SK-N-SH (cell line): ENCODE data around the gene AKR1A1. TPM values are rescaled to one million over a fixed set of nuclear protein-coding genes. Genes with fewer than 3 reads are reported as not detected.

Experiments used
- CTCF ChIA-PET: fragments of 300-600, 350-600 bp; formaldehyde crosslinking; extraction: SDS; loops from one replicate; lab custom pipeline; 2021; lab: Yijun Ruan, JAX
- POLR2A ChIA-PET: fragments of 350-600 bp; sonication (Branson Sonifier 250); formaldehyde crosslinking; extraction: SDS; loops from one replicate; lab custom pipeline; 2020; ENCODE audit warnings: antibody characterized with exemption, inconsistent platforms; lab: Yijun Ruan, JAX
- DNase-seq: peaks from one replicate; pipeline ENCODE4 v3.0.0; 2012
- H2AFZ ChIP-seq: fragments of 200-600 bp; sonication (generic); 2 replicates; pipeline ENCODE4 v1.8.1; 2016; ENCODE audit warnings: antibody characterized with exemption, mild to moderate bottlenecking, low read depth
- H3F3A ChIP-seq: fragments of 200-600 bp; sonication (generic); replicated peaks from 2 replicates; pipeline ENCODE3; 2016; ENCODE audit warnings: antibody characterized with exemption, mild to moderate bottlenecking; ENCODE audit not compliant: insufficient read depth
- H3K27ac ChIP-seq, 2 experiments: fragments of 200-500 bp in 1 of 2; fragments of 200-600 bp in 1 of 2; sonication (Bioruptor generic) in 1 of 2; sonication (generic), shearing (Covaris generic) in 1 of 2; 2 replicates each; pipeline versions ENCODE4 v1.5.1 to v1.6.1; 2014 to 2016; ENCODE audit warnings: low read depth in 2 of 2, inconsistent platforms in 1 of 2, low read length in 1 of 2, mild to moderate bottlenecking in 1 of 2, mixed read lengths in 1 of 2
- H3K27me3 ChIP-seq: fragments of 200-600 bp; sonication (generic), shearing (Covaris generic); 2 replicates; pipeline ENCODE4 v1.6.1; 2016; ENCODE audit warnings: mixed run types; ENCODE audit not compliant: insufficient read depth
- H3K36me3 ChIP-seq, 2 experiments: fragments of 200-500 bp in 1 of 2; fragments of 200-600 bp in 1 of 2; sonication (Bioruptor generic) in 1 of 2; sonication (generic) in 1 of 2; replicated peaks in 1 of 2; 2 replicates each; pipeline versions ENCODE3 to v1.5.1; 2014 to 2016; ENCODE audit warnings: low read length in 1 of 2, mild to moderate bottlenecking in 1 of 2; ENCODE audit not compliant: insufficient read depth in 2 of 2, control insufficient read depth in 1 of 2
- H3K4me1 ChIP-seq, 2 experiments: fragments of 200-500 bp in 1 of 2; fragments of 200-600 bp in 1 of 2; sonication (Bioruptor generic) in 1 of 2; sonication (generic), shearing (Covaris generic) in 1 of 2; 2 replicates each; pipeline versions ENCODE4 v1.5.1 to v1.6.1; 2014 to 2016; ENCODE audit warnings: low read depth in 1 of 2, low read length in 1 of 2, mixed run types in 1 of 2; ENCODE audit not compliant: insufficient read depth in 2 of 2, control insufficient read depth in 1 of 2
- H3K4me2 ChIP-seq: fragments of 200-600 bp; sonication (generic), shearing (Covaris generic); 2 replicates; pipeline ENCODE4 v1.6.1; 2017; ENCODE audit warnings: mixed run types
- H3K4me3 ChIP-seq, 2 experiments: fragments of 200-500 bp in 1 of 2; fragments of 200-600 bp in 1 of 2; sonication (Bioruptor generic) in 1 of 2; sonication (generic), shearing (Covaris generic) in 1 of 2; 2 replicates each; pipeline versions ENCODE4 v1.5.1 to v1.8.1; 2014 to 2016; ENCODE audit warnings: low read depth in 2 of 2, inconsistent platforms in 1 of 2, low read length in 1 of 2, mild to moderate bottlenecking in 1 of 2, mixed read lengths in 1 of 2, moderate library complexity in 1 of 2
- H3K79me2 ChIP-seq: fragments of 200-600 bp; sonication (generic); 2 replicates; pipeline ENCODE4 v1.8.1; 2017; ENCODE audit warnings: mild to moderate bottlenecking; ENCODE audit not compliant: insufficient read depth
- H3K9ac ChIP-seq: fragments of 200-600 bp; sonication (generic); 2 replicates; pipeline ENCODE4 v1.6.1; 2017; ENCODE audit warnings: mixed run types
- H3K9me2 ChIP-seq: fragments of 200-600 bp; sonication (generic); 2 replicates; pipeline ENCODE4 v1.6.1; 2017; ENCODE audit warnings: mixed run types
- H3K9me3 ChIP-seq: fragments of 200-600 bp; sonication (generic); 2 replicates; pipeline ENCODE4 v1.6.1; 2017; ENCODE audit warnings: mixed run types, mild to moderate bottlenecking, moderate library complexity
- H4K20me1 ChIP-seq: fragments of 200-600 bp; sonication (generic); 2 replicates; pipeline ENCODE4 v1.6.1; 2017; ENCODE audit warnings: mild to moderate bottlenecking, mixed run types; ENCODE audit not compliant: insufficient read depth
- ELF1 ChIP-seq: IDR thresholded peaks from 2 replicates; pipeline ENCODE4 v1.4.0; 2012
- GABPA ChIP-seq: IDR thresholded peaks from 2 replicates; pipeline ENCODE4 v1.4.0; 2012; ENCODE audit warnings: low read depth, mild to moderate bottlenecking
- JUND ChIP-seq: IDR thresholded peaks from 2 replicates; pipeline ENCODE4 v1.4.0; 2012
- TEAD4 ChIP-seq: IDR thresholded peaks from 2 replicates; pipeline ENCODE4 v1.4.0; 2012; ENCODE audit warnings: mild to moderate bottlenecking, borderline replicate concordance; ENCODE audit not compliant: insufficient read depth
- USF1 ChIP-seq: IDR thresholded peaks from 2 replicates; pipeline ENCODE4 v1.4.0; 2012; ENCODE audit warnings: low read depth, borderline replicate concordance
- WGBS: methylation state at CpG from one replicate; pipeline ENCODE4 v1.1.6; 2017; ENCODE audit warnings: low lambda C conversion rate; 5-methylcytosine and 5-hydroxymethylcytosine counted together
- polyA plus RNA-seq, 3 experiments: library from polyadenylated mRNA; depleted of rRNA; stranded (reverse); fragments of >200 nt; gene quantifications; 2 replicates each; pipeline ENCODE4 v1.2.3, GENCODE V29; 2012
- TF ChIP-seq, protein P1 (sequence below): fragments of 200-600 bp; sonication (generic); IDR thresholded peaks from 2 replicates; pipeline ENCODE4 v1.6.1; 2017; ENCODE audit warnings: antibody characterized with exemption, mild to moderate bottlenecking, moderate library complexity
- TF ChIP-seq, protein P2 (sequence below): IDR thresholded peaks from 2 replicates; pipeline ENCODE4 v1.4.0; 2012; ENCODE audit warnings: low read depth, borderline replicate concordance
- TF ChIP-seq, protein P3 (sequence below): IDR thresholded peaks from 2 replicates; pipeline ENCODE4; 2012
- TF ChIP-seq, protein P4 (sequence below): IDR thresholded peaks from 2 replicates; pipeline ENCODE4 v1.6.1; 2012; ENCODE audit warnings: mild to moderate bottlenecking, low read depth, low read length, moderate library complexity

AKR1A1 gene
- polyA plus RNA-seq, 1 of the 3 experiments (the other 2 are of a cell fraction) = 156 TPM

GRCh38 chr1:45604239-45604638 lies 53.6 kb downstream of the AKR1A1 start:
- H2AFZ ChIP-seq = no peak overlapping the region
- CTCF ChIA-PET = interaction anchor here (1.3 kb wide), 1 partner anchor 17 kb away, joined by 3 read pairs; no protein-coding TSS in a partner anchor
- 96% methylated on average over 2 of the region's 2 CpGs for WGBS

DNA sequence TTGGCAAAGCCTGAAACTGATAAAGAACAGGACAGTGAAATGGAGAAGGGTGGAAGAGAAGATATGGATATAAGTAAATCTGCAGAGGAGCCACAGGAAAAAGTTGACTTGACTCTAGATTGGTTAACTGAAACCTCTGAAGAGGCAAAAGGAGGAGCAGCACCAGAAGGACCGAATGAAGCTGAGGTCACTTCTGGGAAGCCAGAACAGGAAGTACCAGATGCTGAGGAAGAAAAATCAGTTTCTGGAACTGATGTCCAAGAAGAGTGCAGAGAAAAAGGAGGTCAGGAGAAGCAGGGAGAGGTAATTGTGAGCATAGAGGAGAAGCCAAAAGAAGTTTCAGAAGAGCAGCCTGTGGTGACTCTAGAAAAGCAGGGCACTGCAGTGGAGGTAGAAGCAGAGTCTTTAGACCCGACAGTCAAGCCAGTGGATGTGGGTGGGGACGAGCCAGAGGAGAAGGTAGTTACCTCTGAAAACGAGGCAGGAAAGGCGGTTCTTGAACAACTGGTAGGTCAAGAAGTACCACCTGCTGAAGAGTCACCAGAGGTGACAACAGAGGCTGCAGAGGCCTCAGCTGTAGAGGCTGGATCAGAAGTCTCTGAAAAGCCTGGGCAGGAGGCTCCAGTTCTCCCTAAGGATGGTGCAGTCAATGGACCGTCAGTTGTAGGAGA lies 56.9 kb downstream of the AKR1A1 start:
- H3K9me2 ChIP-seq = no peaks in the 10 kb centered on the region

More at GRCh38 chr1:45604239-45604638, 53.6 kb downstream of the AKR1A1 start:
- Histone ChIP-seq H3K4me2 (no peak overlapping the region), H3K9me3 (no peaks in the 10 kb centered on the region), H3K9me2 (no peaks in the 10 kb centered on the region), H3K79me2 (peaks cover 79% of the 10 kb centered on the region), H3K27ac (no peak overlapping the region), H3K4me1 (no peaks in the 10 kb centered on the region; a peak in 1 of 4 replicates), H3K4me3 (no peak overlapping the region), H3F3A (peaks cover 10% of the 10 kb centered on the region), H3K27me3 (no peaks in the 10 kb centered on the region), H4K20me1 (peaks cover 2% of the 10 kb centered on the region; the same call in 1 of the 2 replicates), H3K36me3 (peaks cover 49 to 63% of the 10 kb centered on the region in 2 experiments), H3K9ac (no peak overlapping the region)
- TF ChIP-seq, protein P1, sequence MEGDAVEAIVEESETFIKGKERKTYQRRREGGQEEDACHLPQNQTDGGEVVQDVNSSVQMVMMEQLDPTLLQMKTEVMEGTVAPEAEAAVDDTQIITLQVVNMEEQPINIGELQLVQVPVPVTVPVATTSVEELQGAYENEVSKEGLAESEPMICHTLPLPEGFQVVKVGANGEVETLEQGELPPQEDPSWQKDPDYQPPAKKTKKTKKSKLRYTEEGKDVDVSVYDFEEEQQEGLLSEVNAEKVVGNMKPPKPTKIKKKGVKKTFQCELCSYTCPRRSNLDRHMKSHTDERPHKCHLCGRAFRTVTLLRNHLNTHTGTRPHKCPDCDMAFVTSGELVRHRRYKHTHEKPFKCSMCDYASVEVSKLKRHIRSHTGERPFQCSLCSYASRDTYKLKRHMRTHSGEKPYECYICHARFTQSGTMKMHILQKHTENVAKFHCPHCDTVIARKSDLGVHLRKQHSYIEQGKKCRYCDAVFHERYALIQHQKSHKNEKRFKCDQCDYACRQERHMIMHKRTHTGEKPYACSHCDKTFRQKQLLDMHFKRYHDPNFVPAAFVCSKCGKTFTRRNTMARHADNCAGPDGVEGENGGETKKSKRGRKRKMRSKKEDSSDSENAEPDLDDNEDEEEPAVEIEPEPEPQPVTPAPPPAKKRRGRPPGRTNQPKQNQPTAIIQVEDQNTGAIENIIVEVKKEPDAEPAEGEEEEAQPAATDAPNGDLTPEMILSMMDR = no peak
- TF ChIP-seq, protein P2, sequence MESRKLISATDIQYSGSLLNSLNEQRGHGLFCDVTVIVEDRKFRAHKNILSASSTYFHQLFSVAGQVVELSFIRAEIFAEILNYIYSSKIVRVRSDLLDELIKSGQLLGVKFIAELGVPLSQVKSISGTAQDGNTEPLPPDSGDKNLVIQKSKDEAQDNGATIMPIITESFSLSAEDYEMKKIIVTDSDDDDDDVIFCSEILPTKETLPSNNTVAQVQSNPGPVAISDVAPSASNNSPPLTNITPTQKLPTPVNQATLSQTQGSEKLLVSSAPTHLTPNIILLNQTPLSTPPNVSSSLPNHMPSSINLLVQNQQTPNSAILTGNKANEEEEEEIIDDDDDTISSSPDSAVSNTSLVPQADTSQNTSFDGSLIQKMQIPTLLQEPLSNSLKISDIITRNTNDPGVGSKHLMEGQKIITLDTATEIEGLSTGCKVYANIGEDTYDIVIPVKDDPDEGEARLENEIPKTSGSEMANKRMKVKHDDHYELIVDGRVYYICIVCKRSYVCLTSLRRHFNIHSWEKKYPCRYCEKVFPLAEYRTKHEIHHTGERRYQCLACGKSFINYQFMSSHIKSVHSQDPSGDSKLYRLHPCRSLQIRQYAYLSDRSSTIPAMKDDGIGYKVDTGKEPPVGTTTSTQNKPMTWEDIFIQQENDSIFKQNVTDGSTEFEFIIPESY = no peak
- TF ChIP-seq JUND = no peak
- DNase-seq = no peak
- POLR2A ChIA-PET = interaction anchor here (0.6 kb wide), 1 partner anchor 80 kb away, joined by 4 read pairs; no protein-coding TSS in a partner anchor

More for the DNA sequence above, 56.9 kb downstream of the AKR1A1 start:
- Histone ChIP-seq H3K9me3 (no peaks in the 10 kb centered on the region), H3K36me3 (peaks cover 52 to 63% of the 10 kb centered on the region in 2 experiments), H3K27ac (no peak overlapping the region), H3K4me1 (peaks cover 0 to 2% of the 10 kb centered on the region in 2 experiments; a peak in 1 of 4 replicates), H3F3A (no peaks in the 10 kb centered on the region), H4K20me1 (no peaks in the 10 kb centered on the region; the same call in 1 of the 2 replicates), H2AFZ (no peak overlapping the region), H3K27me3 (no peaks in the 10 kb centered on the region), H3K4me2 (no peak overlapping the region), H3K79me2 (peaks cover 64% of the 10 kb centered on the region; the same call in 1 of the 2 replicates), H3K9ac (no peak overlapping the region), H3K4me3 (no peak overlapping the region)
- CTCF ChIA-PET = no interaction called here
- no peak for DNase-seq
- POLR2A ChIA-PET = no interaction called here
- TF ChIP-seq, protein P3, sequence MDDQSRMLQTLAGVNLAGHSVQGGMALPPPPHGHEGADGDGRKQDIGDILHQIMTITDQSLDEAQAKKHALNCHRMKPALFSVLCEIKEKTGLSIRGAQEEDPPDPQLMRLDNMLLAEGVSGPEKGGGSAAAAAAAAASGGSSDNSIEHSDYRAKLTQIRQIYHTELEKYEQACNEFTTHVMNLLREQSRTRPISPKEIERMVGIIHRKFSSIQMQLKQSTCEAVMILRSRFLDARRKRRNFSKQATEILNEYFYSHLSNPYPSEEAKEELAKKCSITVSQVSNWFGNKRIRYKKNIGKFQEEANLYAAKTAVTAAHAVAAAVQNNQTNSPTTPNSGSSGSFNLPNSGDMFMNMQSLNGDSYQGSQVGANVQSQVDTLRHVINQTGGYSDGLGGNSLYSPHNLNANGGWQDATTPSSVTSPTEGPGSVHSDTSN = no peak
- TF ChIP-seq TEAD4 = no peak
- TF ChIP-seq USF1 = no peak
- TF ChIP-seq JUND = no peak
- TF ChIP-seq, protein P4, sequence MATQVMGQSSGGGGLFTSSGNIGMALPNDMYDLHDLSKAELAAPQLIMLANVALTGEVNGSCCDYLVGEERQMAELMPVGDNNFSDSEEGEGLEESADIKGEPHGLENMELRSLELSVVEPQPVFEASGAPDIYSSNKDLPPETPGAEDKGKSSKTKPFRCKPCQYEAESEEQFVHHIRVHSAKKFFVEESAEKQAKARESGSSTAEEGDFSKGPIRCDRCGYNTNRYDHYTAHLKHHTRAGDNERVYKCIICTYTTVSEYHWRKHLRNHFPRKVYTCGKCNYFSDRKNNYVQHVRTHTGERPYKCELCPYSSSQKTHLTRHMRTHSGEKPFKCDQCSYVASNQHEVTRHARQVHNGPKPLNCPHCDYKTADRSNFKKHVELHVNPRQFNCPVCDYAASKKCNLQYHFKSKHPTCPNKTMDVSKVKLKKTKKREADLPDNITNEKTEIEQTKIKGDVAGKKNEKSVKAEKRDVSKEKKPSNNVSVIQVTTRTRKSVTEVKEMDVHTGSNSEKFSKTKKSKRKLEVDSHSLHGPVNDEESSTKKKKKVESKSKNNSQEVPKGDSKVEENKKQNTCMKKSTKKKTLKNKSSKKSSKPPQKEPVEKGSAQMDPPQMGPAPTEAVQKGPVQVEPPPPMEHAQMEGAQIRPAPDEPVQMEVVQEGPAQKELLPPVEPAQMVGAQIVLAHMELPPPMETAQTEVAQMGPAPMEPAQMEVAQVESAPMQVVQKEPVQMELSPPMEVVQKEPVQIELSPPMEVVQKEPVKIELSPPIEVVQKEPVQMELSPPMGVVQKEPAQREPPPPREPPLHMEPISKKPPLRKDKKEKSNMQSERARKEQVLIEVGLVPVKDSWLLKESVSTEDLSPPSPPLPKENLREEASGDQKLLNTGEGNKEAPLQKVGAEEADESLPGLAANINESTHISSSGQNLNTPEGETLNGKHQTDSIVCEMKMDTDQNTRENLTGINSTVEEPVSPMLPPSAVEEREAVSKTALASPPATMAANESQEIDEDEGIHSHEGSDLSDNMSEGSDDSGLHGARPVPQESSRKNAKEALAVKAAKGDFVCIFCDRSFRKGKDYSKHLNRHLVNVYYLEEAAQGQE = no peak
- TF ChIP-seq GABPA = no peak
- TF ChIP-seq ELF1 = no peak
- WGBS = 89% methylated on average over 6 of the region's 6 CpGs
